Cardiac septum (tissue), 1 donor: ENCODE measurements around the gene LYVE1. TPM values are rescaled to one million over a fixed set of nuclear protein-coding genes. Genes with fewer than 3 reads are reported as not detected.

Experiments used
- DNase-seq: peaks from one replicate; pipeline ENCODE4 v3.0.0-alpha.2; 2020; ENCODE audit warnings: low spot score
- intact Hi-C: fragments of 100-400 bp; cut with DNase I; formaldehyde crosslinking; loops from one replicate; pipeline ENCODE4 v1.14.0; 2022
- long read RNA-seq: library from polyadenylated mRNA; unstranded; transcript quantifications from one replicate; pipeline ENCODE4 v2.0.0, GENCODE V29; 2021
- total RNA-seq: library from RNA; stranded (reverse); fragmentation: NEBNext Ultra II Directional; extraction: Animal tissue kit (Norgen Biotek cat#: 25700); gene quantifications from one replicate; pipeline ENCODE4 v1.2.1, GENCODE V29; 2021
- donor health status: DM: no; HTN: no; CAD: no.

The LYVE1 gene, protein sequence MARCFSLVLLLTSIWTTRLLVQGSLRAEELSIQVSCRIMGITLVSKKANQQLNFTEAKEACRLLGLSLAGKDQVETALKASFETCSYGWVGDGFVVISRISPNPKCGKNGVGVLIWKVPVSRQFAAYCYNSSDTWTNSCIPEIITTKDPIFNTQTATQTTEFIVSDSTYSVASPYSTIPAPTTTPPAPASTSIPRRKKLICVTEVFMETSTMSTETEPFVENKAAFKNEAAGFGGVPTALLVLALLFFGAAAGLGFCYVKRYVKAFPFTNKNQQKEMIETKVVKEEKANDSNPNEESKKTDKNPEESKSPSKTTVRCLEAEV
- total RNA-seq: 15.2 TPM
- long read RNA-seq, partial matches to known transcripts: 1 of 1 reads
- long read RNA-seq, other reads (novel, unspliced or antisense): 0 of 1 reads

DNA sequence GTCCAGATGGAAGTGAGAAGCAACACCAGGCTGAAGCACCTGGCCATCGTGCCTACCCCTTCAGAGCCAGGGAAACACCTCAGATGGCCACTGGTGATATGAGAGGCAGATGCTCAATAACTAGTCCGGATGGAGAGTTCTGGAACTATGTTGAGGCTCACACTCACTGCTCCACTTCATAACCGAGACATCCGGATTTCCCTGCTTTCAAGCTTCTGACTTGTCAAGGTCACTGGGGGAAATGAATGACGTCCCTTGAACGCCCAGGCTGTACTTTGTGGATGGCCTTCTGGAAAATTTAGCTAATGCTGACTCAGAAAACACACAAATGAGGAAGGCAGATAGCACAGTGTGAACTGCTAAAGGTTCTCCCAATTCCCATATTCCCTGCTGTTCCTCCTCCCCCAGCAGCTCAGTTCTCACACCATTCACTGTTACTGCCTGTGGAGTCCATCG, at the start of gene LYVE1:
TSS of gene LYVE1 (minus strand) at position 180 of the 456 bp plus-strand sequence. CDS start at position 47, 133 bp downstream.
- intact Hi-C loops: loop anchor here (10.0 kb wide), 1 partner anchor 166 kb away; no protein-coding TSS in a partner anchor
- no peak for DNase-seq

GRCh38 chr11:10617551-10617950, 49.1 kb upstream of the LYVE1 start:
- intact Hi-C loops: no loop called here
- DNase-seq: no peak

- DNase-seq: no peak
- intact Hi-C loops: no loop called here
Measured at GRCh38 chr11:10611979-10612862, 43.8 kb upstream of the LYVE1 start.

GRCh38 chr11:10609636-10610035, 41.2 kb upstream of the LYVE1 start:
- intact Hi-C loops: no loop called here
- no peak for DNase-seq

DNA sequence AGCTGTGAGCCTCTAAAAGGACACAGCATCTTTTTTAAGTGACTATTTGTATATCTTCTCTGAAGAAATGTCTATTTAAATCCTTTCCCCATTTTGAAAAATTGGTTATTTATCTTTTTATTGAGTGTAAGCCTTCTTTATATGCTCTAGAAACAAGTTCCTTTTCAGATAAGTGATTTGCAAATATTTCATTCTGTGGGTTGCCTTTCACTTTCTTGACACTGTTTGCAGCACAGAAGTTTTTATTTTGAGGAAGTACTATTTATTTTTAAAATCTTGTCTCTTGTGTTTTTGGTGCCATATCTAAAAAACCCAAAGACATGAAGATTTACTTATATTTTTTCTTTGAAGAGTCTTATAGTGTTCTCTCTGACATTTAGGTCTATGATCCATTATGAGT, 40.1 kb upstream of the LYVE1 start:
- intact Hi-C loops: no loop called here
- DNase-seq: no peak

DNA sequence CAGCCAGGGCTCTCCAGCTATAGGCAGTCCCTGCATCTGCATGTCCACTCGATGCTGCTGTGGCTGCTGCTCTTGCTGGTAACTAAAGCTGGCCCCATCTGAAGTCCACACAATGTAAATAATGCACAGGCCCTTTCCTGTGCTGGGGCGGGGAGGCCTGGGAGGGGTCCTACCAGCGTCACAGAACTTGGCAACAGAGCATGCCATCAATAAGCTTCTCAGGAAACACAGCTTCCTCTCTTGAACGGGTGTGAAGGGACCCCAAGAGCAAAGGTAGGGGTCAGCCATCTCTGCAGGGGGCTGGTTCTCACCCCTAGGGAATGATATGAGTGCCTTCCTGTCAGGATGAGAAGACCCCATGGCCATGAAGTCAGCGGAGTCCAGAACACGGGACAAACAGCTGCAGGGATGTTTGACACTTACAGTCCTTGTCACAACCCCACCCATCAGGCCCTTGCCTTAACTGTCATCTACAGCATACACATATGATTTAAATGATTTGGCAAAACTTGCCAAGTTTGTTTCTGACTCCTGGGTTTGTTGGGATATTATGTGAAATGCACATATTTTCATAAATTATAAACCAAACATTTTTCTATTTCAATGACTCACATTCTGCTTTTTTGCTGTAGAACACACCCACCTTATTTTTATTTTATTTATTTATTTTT, 39.1 kb upstream of the LYVE1 start:
- DNase-seq: no peak
- intact Hi-C loops: no loop called here

- DNase-seq: no peak
- intact Hi-C loops: no loop called here
Measured at GRCh38 chr11:10606536-10607208, 38.2 kb upstream of the LYVE1 start.

DNA sequence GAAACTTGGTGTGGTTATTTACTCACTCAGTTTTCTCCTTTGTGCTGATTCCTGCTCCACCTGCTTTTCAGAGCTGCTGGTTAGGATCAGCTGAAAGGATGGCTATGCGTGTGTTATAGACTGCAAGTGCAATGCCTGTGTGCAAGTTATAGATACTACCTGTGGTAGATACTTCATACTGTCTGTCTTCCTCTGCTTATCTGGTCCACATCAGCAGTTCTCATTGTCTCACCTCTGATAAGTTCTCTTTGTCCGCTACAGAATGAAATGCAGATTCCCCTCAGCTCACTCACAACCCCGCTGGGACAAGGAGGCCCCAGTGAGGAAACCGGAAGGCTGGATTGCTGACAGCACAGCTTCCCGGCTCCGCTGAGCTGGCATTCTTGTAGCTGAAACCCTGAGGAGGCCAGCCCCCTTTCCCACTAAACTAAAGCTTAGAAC, 37.5 kb upstream of the LYVE1 start:
- intact Hi-C loops: no loop called here
- peak; percentile 92 for DNase-seq

DNA sequence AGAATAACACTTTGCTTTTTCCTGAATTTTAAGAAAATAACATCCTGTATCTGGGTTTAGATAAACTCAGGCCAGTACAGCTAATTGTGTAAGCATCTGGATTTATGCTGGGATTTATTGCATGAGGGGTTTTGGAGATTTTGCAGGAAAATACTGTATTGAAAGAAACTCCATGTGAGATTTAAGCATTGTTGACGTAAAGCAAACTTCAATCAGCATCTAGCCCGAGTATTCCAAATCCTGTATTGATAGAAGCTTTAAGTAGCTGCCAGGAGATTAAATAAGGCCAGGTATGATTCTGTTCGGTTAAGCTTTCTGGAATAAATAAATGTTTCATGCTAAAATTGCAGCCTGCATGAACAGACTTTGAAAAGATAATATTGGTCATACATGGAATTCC, 36.3 kb upstream of the LYVE1 start:
- no peak for DNase-seq
- intact Hi-C loops: no loop called here

DNA sequence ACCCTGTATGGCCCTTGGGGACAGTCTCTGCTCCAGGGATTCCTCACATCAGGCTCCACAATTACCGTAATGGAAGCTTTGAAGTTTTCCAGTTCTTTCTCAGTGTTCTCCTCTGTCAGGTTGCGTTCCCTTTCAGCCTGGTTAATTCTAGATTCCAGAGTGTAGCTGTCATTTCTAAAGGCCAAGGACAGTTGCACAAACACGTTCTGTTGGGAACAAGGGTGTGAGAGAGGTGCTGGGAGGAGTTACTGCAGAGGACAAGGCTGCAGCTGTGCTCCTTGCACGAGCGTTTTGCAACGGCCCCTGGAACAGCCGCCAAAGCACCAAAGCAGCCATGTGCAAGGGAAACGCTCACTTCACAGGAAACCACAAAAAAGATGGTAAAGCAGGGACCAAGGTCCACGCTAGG, 35.9 kb upstream of the LYVE1 start:
- no peak for DNase-seq
- intact Hi-C loops: no loop called here

GRCh38 chr11:10603721-10604297, 35.3 kb upstream of the LYVE1 start:
- intact Hi-C loops: no loop called here
- no peak for DNase-seq

GRCh38 chr11:10602945-10603344, 34.5 kb upstream of the LYVE1 start:
- intact Hi-C loops: no loop called here
- DNase-seq: no peak

DNA sequence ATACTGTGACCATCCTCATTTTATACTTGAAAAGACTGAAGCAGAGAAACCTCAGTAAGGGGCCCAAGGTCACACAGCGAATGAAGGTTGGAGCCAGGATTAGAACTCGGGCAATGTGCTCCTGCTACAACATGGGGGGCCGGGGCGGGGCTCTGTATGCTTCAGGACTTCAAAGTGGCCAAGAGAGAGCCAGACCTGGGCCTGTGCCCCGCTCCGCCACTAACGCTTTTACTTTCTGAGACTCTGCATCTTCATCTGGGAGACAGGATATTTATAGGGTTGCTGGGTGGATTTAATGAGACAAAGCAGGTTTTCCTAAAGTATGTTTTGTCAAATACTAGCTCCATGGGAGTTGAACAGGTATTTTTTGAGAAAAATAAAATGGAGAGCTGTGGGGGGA, 33.9 kb upstream of the LYVE1 start:
- intact Hi-C loops: no loop called here
- no peak for DNase-seq

GRCh38 chr11:10601837-10602236, 33.4 kb upstream of the LYVE1 start:
- intact Hi-C loops: no loop called here

GRCh38 chr11:10600570-10601248, 32.2 kb upstream of the LYVE1 start:
- intact Hi-C loops: no loop called here
- DNase-seq: peak; percentile 89

More at GRCh38 chr11:10601837-10602236, 33.4 kb upstream of the LYVE1 start:
- DNase-seq: no peak

- intact Hi-C loops: no loop called here
Measured at GRCh38 chr11:10599388-10600175, 31.1 kb upstream of the LYVE1 start.

DNA sequence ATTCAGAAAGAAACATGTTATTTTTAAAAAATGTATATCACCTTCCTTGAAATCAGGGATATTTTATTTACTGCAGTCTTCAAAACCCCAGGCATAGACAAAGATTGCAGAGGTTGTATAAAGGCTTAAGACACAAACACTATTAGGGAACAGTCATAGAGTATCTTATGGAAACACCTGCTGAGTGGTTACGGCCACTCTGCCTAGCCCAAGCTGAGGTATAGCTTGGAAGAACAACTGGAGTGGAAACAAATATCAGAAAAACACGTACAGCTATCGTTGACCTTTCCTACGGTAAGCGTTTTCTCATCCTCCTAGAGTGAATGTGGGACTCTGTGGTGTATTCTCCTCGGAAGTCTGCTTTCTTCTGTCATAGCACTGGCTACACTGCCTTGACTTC, 30.4 kb upstream of the LYVE1 start:
- intact Hi-C loops: no loop called here
- DNase-seq: no peak

More at GRCh38 chr11:10599388-10600175, 31.1 kb upstream of the LYVE1 start:
- no peak for DNase-seq
